GM18508 (cell line): ENCODE results near the gene HSPA4L.
A peak's percentile ranks its signal among the peaks of the same experiment; 100 is the strongest.

Source experiments
- ATAC-seq: cut with Tn5 transposase; IDR thresholded peaks from one replicate; pipeline ENCODE4 v1.9.1; 2021; ENCODE audit warnings: moderate number of reproducible peaks; ENCODE audit not compliant: insufficient read depth, unreplicated experiment

The HSPA4L gene

GRCh38 chr4:127856813-127857447 is 74.8 kb downstream of the HSPA4L start:
- ATAC-seq, result no peak

GRCh38 chr4:127857641-127858040 is 75.5 kb downstream of the HSPA4L start:
- no peak for ATAC-seq

- ATAC-seq, result no peak
Measured at GRCh38 chr4:127868196-127868595, 86.1 kb downstream of the HSPA4L start.

- ATAC-seq, result no peak
Measured at GRCh38 chr4:127870281-127870680, 88.2 kb downstream of the HSPA4L start.

- no peak for ATAC-seq
Measured at GRCh38 chr4:127870688-127871087, 88.6 kb downstream of the HSPA4L start.

GRCh38 chr4:127875791-127876190 is 93.7 kb downstream of the HSPA4L start:
- no peak for ATAC-seq

GRCh38 chr4:127880763-127881562 is 98.8 kb downstream of the HSPA4L start, which contains the start of gene PLK4:
TSS of gene PLK4 (plus strand) at chr4:127880893. CDS start at chr4:127881135, 242 bp downstream.
- ATAC-seq, result peak; percentile 91

- peak; percentile 21 for ATAC-seq
Measured at GRCh38 chr4:127881563-127881864, 99.4 kb downstream of the HSPA4L start.

- no peak for ATAC-seq
Measured at GRCh38 chr4:127888559-127888958, 106.4 kb downstream of the HSPA4L start.

- no peak for ATAC-seq
Measured at GRCh38 chr4:127889903-127890302, 107.8 kb downstream of the HSPA4L start.
